Activated naive CD4-positive, alpha-beta T cell treated with anti-CD3 and anti-CD28 coated beads for 36 hours (primary cell): ENCODE data around the gene HAT1. TPM values are rescaled to one million over a fixed set of nuclear protein-coding genes. Genes with fewer than 3 reads are reported as not detected.
"Not testable (repeated sequence)": the region's sequence is repeated elsewhere in the genome, so short reads cannot be mapped to it uniquely, and the experiment has no call there.

Experiments
- CTCF ChIA-PET: fragments of 350-600 bp; sonication (Branson Sonifier 250); formaldehyde crosslinking; loops from one replicate; lab custom pipeline; 2021; ENCODE audit warnings: antibody characterized with exemption; lab: Charles Lee
- DNase-seq: peaks from one replicate; pipeline ENCODE4 v3.0.0-alpha.2; 2020
- H3K27ac Mint-ChIP-seq: one replicate; pipeline ENCODE4 v1.8.0; 2021; ENCODE audit warnings: mild to moderate bottlenecking, mixed read lengths
- H3K27me3 Mint-ChIP-seq: one replicate; pipeline ENCODE4 v1.8.0; 2021; ENCODE audit warnings: low read depth, mixed read lengths
- H3K36me3 Mint-ChIP-seq: one replicate; pipeline ENCODE4 v1.8.0; 2021; ENCODE audit warnings: low read depth, mixed read lengths
- H3K4me1 Mint-ChIP-seq: one replicate; pipeline ENCODE4 v1.8.0; 2021; ENCODE audit warnings: low read depth, mixed read lengths
- H3K4me3 Mint-ChIP-seq: one replicate; pipeline ENCODE4 v1.8.0; 2021; ENCODE audit warnings: mild to moderate bottlenecking, moderate library complexity, mixed read lengths
- H3K9me3 Mint-ChIP-seq: one replicate; pipeline ENCODE4 v1.8.0; 2021; ENCODE audit warnings: mixed read lengths
- intact Hi-C: fragments of 100-400 bp; cut with micrococcal nuclease; formaldehyde crosslinking; loops from one replicate; pipeline ENCODE4 v1.15.1; 2023
- total RNA-seq, 2 experiments: library from RNA; stranded (reverse); gene quantifications; one replicate each; pipeline ENCODE4 v1.2.3, GENCODE V29; 2021

HAT1 gene
- total RNA-seq, 2 experiments from 2014 or later, result 74.6 to 77.2 TPM

DNA sequence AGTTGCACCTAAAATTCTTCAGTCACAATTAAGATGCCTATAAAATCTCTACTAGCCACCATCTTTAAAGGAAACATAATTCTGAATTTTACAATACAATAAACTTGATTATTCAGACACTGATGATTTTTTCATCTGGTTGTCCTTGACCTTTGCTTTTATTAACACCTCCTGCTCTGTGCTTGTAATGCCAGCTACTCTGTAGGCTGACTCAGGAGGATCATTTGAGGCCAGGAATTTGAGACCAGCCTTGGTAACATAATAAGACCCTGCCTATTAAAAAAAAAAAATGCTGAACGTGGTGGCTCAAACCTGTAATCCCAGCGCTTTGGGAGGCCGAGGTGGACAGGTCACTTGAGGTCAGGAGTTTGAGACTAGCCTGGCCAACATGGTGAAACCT lies 38.3 kb downstream of the HAT1 start:
- Mint-ChIP-seq H3K4me3 (no peak overlapping the region), H3K36me3 (peaks cover 7% of the 10 kb centered on the region), H3K27me3 (no peaks in the 10 kb centered on the region), H3K4me1 (peaks cover 27% of the 10 kb centered on the region), H3K27ac (no peak overlapping the region), H3K9me3 (no peaks in the 10 kb centered on the region)
- DNase-seq, result no peak
- CTCF ChIA-PET, result interaction anchor here (0.6 kb wide), 1 partner anchor 156 kb away, joined by 4 read pairs; no protein-coding TSS in a partner anchor
- intact Hi-C loops, result no loop called here

DNA sequence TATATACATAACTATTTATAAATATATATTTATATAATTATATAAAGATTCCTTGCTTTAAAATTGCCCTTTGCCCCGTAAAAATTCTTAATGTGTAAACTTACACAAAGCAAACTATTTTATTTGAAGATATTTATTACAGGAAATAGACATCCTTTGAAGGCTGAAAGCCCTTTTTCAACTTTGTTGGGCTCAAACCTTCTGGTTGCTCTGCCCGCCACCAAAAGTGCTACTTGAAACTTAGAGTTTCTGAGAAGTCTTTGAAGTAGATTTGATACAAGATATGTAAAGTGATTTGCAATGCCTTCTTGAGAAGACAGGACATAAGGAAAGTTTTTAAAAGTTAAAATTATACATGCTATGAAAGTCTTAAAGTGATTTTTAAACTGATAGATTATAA lies 40.9 kb downstream of the HAT1 start:
- intact Hi-C loops, result no loop called here
- CTCF ChIA-PET, result interaction anchor here (1.5 kb wide), 1 partner anchor 143 kb away, joined by 9 read pairs; no protein-coding TSS in a partner anchor
- Mint-ChIP-seq H3K27ac (no peak overlapping the region), H3K4me1 (peaks cover 27% of the 10 kb centered on the region), H3K36me3 (peaks cover 18% of the 10 kb centered on the region), H3K4me3 (no peak overlapping the region), H3K9me3 (no peaks in the 10 kb centered on the region), H3K27me3 (no peaks in the 10 kb centered on the region)
- DNase-seq, result peak; percentile 15

DNA sequence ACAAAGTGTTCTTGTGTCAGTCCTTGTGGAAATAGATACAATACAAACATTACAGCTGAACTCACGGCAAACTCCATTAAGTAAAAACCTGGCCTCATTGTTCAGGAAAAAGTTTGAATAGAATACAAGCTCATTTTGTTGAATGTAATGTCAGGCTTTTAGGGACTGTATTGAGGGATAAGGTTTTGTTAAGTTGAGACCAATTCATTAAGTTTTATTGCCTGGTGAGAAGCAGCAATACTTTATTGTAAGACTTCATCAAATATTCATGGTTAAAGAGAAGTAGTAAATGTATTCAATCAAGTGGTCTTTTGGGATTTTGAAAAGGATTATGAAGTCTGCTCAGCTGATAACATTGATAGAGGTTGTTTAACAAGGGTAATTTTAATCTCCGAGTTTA lies 42.0 kb downstream of the HAT1 start:
- CTCF ChIA-PET, result interaction anchor here (1.5 kb wide), 1 partner anchor 142 kb away, joined by 9 read pairs; no protein-coding TSS in a partner anchor
- DNase-seq, result no peak
- intact Hi-C loops, result no loop called here
- peaks cover 20% of the 10 kb centered on the region for H3K36me3 Mint-ChIP-seq
- H3K27ac Mint-ChIP-seq, result no peak overlapping the region
- H3K9me3 Mint-ChIP-seq, result no peaks in the 10 kb centered on the region
- no peak overlapping the region for H3K4me3 Mint-ChIP-seq
- H3K4me1 Mint-ChIP-seq, result peaks cover 27% of the 10 kb centered on the region
- H3K27me3 Mint-ChIP-seq, result no peaks in the 10 kb centered on the region

DNA sequence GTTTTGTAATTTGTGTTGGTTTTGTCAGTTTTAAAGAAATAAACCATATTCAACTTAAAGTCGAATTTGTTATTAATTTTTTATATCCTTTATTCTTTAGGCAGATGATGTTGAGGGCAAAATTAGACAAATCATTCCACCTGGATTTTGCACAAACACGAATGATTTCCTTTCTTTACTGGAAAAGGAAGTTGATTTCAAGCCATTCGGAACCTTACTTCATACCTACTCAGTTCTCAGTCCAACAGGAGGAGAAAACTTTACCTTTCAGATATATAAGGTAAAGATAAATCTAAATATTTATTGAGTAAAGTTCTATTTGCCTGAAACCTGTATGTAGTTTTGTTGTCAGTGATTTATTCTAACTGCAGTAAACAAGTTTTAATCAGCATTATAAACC lies 43.0 kb downstream of the HAT1 start:
- Mint-ChIP-seq H3K4me3 (no peak overlapping the region), H3K36me3 (peaks cover 23% of the 10 kb centered on the region), H3K9me3 (no peaks in the 10 kb centered on the region), H3K27me3 (no peaks in the 10 kb centered on the region), H3K4me1 (peaks cover 27% of the 10 kb centered on the region), H3K27ac (no peak overlapping the region)
- intact Hi-C loops, result no loop called here
- CTCF ChIA-PET, result no interaction called here
- DNase-seq, result no peak

DNA sequence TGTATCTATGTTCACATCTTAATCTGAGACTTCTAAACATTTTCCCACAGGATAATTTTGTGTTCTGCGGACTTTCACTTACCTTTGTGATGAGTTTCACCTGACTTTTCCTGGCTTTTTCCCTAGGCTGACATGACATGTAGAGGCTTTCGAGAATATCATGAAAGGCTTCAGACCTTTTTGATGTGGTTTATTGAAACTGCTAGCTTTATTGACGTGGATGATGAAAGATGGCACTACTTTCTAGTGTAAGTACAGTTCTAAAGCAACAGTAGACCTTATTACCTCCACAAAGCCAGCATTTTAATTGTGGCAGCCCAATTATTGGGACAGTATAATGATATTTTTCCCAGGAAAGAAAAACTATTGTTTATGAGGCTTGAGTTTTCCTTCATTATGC lies 43.4 kb downstream of the HAT1 start:
- CTCF ChIA-PET, result no interaction called here
- Mint-ChIP-seq H3K27me3 (no peaks in the 10 kb centered on the region), H3K36me3 (peaks cover 23% of the 10 kb centered on the region), H3K9me3 (no peaks in the 10 kb centered on the region), H3K4me1 (peaks cover 27% of the 10 kb centered on the region), H3K4me3 (no peak overlapping the region), H3K27ac (no peak overlapping the region)
- intact Hi-C loops, result no loop called here
- DNase-seq, result no peak

DNA sequence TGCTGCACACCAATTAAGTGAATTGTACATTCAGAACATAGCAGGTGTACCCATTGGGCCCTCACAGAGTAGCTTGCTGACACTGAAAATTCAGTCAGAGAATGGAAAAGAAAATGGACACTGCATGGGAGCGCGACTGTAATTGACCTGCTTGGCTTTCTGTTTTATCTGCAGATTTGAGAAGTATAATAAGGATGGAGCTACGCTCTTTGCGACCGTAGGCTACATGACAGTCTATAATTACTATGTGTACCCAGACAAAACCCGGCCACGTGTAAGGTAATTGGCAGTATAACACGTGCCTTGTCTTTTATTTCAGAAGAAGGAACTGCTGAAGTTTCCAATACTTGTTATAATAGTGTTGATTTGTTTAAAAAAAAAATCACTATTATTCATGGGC lies 44.0 kb downstream of the HAT1 start:
- no peaks in the 10 kb centered on the region for H3K9me3 Mint-ChIP-seq
- CTCF ChIA-PET, result no interaction called here
- H3K27ac Mint-ChIP-seq, result no peak overlapping the region
- no peak for DNase-seq
- intact Hi-C loops, result no loop called here
- no peak overlapping the region for H3K4me3 Mint-ChIP-seq
- H3K36me3 Mint-ChIP-seq, result peaks cover 21% of the 10 kb centered on the region
- H3K27me3 Mint-ChIP-seq, result no peaks in the 10 kb centered on the region
- peaks cover 25% of the 10 kb centered on the region for H3K4me1 Mint-ChIP-seq

DNA sequence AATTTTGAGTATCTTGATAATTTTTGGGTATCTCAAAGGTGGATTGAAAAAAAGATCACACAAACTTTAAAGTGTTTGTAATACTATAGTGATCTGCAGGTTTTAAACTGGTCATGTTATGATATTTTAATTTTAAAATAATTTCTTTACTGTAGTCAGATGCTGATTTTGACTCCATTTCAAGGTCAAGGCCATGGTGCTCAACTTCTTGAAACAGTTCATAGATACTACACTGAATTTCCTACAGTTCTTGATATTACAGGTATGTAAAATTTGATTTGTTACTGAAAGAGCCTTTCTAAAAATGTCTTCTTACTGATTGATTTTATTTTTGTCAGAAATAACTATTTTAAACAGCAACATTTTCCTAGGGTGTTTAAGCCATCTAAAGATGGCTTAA lies 44.4 kb downstream of the HAT1 start:
- Mint-ChIP-seq H3K9me3 (no peaks in the 10 kb centered on the region), H3K27ac (no peak overlapping the region), H3K36me3 (peaks cover 24% of the 10 kb centered on the region), H3K4me3 (no peak overlapping the region), H3K4me1 (peaks cover 24% of the 10 kb centered on the region), H3K27me3 (no peaks in the 10 kb centered on the region)
- CTCF ChIA-PET, result no interaction called here
- intact Hi-C loops, result no loop called here
- no peak for DNase-seq

DNA sequence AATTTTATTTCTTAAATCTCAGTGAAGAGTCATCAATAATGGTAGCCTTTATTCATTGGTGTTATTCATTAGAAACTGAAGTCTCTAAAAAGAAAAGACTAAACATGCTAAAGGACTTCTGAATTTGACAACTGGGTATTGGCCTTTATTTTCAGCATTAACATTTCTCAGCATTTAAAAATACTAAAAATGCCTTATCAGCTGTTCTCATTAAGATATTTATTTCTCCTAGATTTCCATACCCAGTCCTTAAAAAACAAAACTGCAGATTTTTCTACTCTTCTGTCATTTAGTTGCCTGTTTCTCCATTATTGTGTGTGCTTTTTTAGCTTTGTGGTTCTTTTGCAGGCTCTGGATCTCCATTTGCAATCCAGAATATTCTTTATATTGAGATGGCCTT lies 46.2 kb downstream of the HAT1 start:
- CTCF ChIA-PET, result interaction anchor here (1.1 kb wide), 1 partner anchor 27 kb away, joined by 3 read pairs; no protein-coding TSS in a partner anchor
- Mint-ChIP-seq H3K27me3 (no peaks in the 10 kb centered on the region), H3K4me3 (no peak overlapping the region), H3K9me3 (no peaks in the 10 kb centered on the region), H3K27ac (no peak overlapping the region), H3K4me1 (peaks cover 22% of the 10 kb centered on the region), H3K36me3 (peaks cover 35% of the 10 kb centered on the region)
- no peak for DNase-seq
- intact Hi-C loops, result no loop called here

DNA sequence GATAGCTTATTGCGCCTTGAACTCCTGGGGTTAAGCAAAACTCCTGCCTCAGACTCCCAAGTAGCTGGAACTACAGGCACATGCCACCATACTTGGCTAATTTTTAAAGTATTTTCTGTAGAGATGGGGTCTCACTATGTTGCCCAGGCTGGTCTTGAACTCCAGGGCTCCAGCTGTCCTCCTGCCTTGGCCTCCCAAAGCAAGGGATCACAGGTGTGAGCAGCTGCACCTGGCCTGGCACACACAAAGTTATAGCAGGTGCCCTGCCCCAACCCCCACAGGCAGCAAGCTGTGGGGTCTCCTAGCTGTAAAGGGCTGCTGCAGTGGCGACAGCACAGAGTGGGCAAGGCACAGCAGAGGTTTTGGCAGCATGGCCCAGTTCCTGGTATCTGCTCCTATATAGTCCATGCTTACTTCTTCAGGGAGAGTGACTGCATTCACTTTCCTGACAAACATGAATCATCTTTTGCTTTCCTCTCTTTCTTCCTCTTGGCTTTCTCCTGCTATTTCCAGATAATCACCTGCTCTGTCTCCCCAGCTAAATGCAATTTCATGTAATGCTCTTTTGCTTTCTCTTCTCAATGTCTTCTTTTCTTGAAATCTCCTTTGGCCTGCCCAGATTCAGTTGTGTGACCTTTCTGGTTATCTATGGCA lies 50.2 kb downstream of the HAT1 start:
- intact Hi-C loops, result no loop called here
- H3K27me3 Mint-ChIP-seq, result no peaks in the 10 kb centered on the region
- peaks cover 40% of the 10 kb centered on the region for H3K36me3 Mint-ChIP-seq

DNA sequence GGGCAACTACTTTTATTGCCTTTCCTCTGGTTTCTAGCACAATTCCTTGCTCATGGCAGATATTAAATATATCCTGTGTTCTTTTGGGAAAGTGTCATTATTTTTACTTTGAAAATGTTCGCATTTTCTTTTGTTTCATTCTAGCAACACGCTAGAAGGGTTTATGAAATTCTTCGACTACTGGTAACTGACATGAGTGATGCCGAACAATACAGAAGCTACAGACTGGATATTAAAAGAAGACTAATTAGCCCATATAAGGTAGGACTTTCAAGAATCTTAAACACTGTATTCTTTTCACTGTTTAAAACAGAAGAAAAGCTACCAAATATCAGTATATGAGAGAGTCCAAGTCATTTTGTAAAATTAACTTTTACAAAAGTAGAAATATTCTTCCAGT lies 56.8 kb downstream of the HAT1 start:
- no peaks in the 10 kb centered on the region for H3K9me3 Mint-ChIP-seq
- no peak for DNase-seq
- CTCF ChIA-PET, result no interaction called here
- no peak overlapping the region for H3K27ac Mint-ChIP-seq
- no peaks in the 10 kb centered on the region for H3K4me1 Mint-ChIP-seq
- intact Hi-C loops, result no loop called here
- no peak overlapping the region for H3K4me3 Mint-ChIP-seq
- H3K36me3 Mint-ChIP-seq, result peaks cover 53% of the 10 kb centered on the region
- H3K27me3 Mint-ChIP-seq, result no peaks in the 10 kb centered on the region

More for the DNA sequence above, 50.2 kb downstream of the HAT1 start:
- CTCF ChIA-PET, result no interaction called here
- DNase-seq, result no peak
- Mint-ChIP-seq H3K9me3 (no peaks in the 10 kb centered on the region), H3K4me3 (no peak overlapping the region), H3K27ac (no peak overlapping the region), H3K4me1 (peaks cover 2% of the 10 kb centered on the region)

DNA sequence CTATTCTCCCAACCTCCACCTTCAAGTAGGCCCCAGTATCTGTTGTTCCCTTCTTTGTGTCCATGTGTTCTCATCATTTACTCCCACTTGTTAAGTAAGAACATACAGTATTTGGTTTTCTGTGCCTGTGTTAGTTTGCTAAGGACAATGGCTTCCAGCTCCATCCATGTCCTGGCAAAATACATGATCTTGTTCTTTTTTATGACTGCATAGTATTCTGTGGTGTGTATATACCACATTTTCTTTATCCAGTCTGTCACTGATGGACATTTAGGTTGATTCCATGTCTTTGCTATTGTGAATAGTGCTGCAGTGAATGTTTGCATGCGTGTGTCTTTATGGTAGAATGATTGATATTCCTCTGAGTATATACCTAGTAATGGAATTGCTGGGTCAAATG lies 61.7 kb downstream of the HAT1 start:
- intact Hi-C loops, H3K4me1 Mint-ChIP-seq, H3K4me3 Mint-ChIP-seq, CTCF ChIA-PET, H3K27me3 Mint-ChIP-seq, DNase-seq, H3K27ac Mint-ChIP-seq, H3K9me3 Mint-ChIP-seq: not testable (repeated sequence)
- peaks cover 26% of the 10 kb centered on the region for H3K36me3 Mint-ChIP-seq

DNA sequence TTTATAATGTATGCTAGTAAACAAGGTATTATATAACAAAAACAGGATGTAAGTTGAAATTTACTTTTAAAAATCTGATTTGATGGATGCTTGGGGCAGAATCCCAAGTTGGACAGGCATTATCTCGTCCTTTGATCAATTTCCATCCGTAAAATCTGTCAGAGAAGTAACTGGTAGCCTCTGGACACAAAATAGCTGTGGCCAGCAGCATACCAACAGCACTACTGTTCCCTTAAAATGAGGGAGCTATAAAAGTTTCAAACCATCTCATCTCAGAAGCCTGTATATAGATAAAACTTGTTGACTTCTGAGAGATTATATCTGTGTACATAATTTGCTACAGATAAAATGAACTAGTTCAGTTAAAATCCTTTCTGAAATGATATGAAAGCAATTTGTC lies 62.8 kb downstream of the HAT1 start:
- H3K36me3 Mint-ChIP-seq, result peaks cover 19% of the 10 kb centered on the region
- no peak overlapping the region for H3K27ac Mint-ChIP-seq
- CTCF ChIA-PET, result no interaction called here
- no peaks in the 10 kb centered on the region for H3K27me3 Mint-ChIP-seq
- H3K9me3 Mint-ChIP-seq, result no peaks in the 10 kb centered on the region
- H3K4me3 Mint-ChIP-seq, result no peak overlapping the region
- no peaks in the 10 kb centered on the region for H3K4me1 Mint-ChIP-seq
- DNase-seq, result no peak
- intact Hi-C loops, result no loop called here

DNA sequence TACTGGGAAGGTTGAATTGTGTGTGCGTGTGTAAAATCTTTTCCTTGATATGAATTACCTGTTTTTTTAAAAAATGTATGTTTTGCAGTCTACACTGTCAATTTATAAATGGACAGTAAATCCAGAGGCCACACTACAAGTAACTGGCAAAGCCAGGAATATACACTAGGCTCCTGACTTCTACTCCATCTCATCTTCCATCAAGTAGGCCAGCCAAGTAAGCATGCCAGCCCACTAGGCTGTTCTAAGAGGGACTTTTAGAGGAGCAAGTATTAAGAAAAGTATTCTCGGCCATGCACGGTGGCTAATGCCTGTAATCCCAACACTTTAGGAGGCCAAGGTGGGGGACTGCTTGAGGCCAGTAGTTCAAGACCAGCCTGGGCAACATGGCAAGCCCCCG lies 64.5 kb downstream of the HAT1 start:
- no peaks in the 10 kb centered on the region for H3K9me3 Mint-ChIP-seq
- intact Hi-C loops, result no loop called here
- H3K4me3 Mint-ChIP-seq, result no peak overlapping the region
- H3K36me3 Mint-ChIP-seq, result peaks cover 14% of the 10 kb centered on the region
- no peaks in the 10 kb centered on the region for H3K27me3 Mint-ChIP-seq
- DNase-seq, result no peak
- peaks cover 7% of the 10 kb centered on the region for H3K4me1 Mint-ChIP-seq
- CTCF ChIA-PET, result no interaction called here
- no peak overlapping the region for H3K27ac Mint-ChIP-seq
